T-helper 1 cell treated with Interleukin-12 subunit alpha and Interleukin-12 subunit beta and Interleukin-4 antibody, amounts not matched to agents 30 ng/mL and 1 ng/mL, for 36 hours (primary cell): Measurements from ENCODE around the gene HLF. TPM values are rescaled to one million over a fixed set of nuclear protein-coding genes. Genes with fewer than 3 reads are reported as not detected.

Experiments
- intact Hi-C: fragments of 100-400 bp; cut with micrococcal nuclease; formaldehyde crosslinking; loops from one replicate; pipeline ENCODE4 v1.15.1; 2024
- total RNA-seq: library from RNA; stranded (reverse); gene quantifications from 2 replicates; pipeline ENCODE4 v1.2.3, GENCODE V29; 2022

Gene HLF
- 1.3 and 2.4 TPM in 2 replicates for total RNA-seq

GRCh38 chr17:55264645-55265298 lies at the start of gene HLF:
Gene HLF, plus strand, starts transcription at chr17:55264960. Its CDS starts 525 bp downstream, at chr17:55265485.
- intact Hi-C loops = loop anchor here (1.0 to 10.0 kb wide), 7 partner anchors 20 to 490 kb away; partner anchors contain the start of genes COX11, PCTP and STXBP4

- intact Hi-C loops = no loop called here
Observed at GRCh38 chr17:55215711-55216110, 49.0 kb upstream of the HLF start.

- intact Hi-C loops = no loop called here
Observed at GRCh38 chr17:55216888-55217287, 47.9 kb upstream of the HLF start.

GRCh38 chr17:55219459-55219858 lies 45.3 kb upstream of the HLF start:
- intact Hi-C loops = no loop called here

GRCh38 chr17:55219934-55220333 lies 44.8 kb upstream of the HLF start:
- intact Hi-C loops = no loop called here

GRCh38 chr17:55223524-55223923 lies 41.2 kb upstream of the HLF start:
- intact Hi-C loops = no loop called here

GRCh38 chr17:55224746-55225145 lies 40.0 kb upstream of the HLF start:
- intact Hi-C loops = no loop called here

- intact Hi-C loops = no loop called here
Observed at GRCh38 chr17:55225237-55225636, 39.5 kb upstream of the HLF start.

- intact Hi-C loops = no loop called here
Observed at GRCh38 chr17:55228683-55229192, 36.0 kb upstream of the HLF start.

GRCh38 chr17:55229276-55229675 lies 35.5 kb upstream of the HLF start:
- intact Hi-C loops = no loop called here

GRCh38 chr17:55230716-55231115 lies 34.0 kb upstream of the HLF start:
- intact Hi-C loops = loop anchor here (10.0 kb wide), 1 partner anchor 136 kb away; no protein-coding TSS in a partner anchor

GRCh38 chr17:55233840-55234239 lies 30.9 kb upstream of the HLF start:
- intact Hi-C loops = loop anchor here (10.0 kb wide), 1 partner anchor 139 kb away; no protein-coding TSS in a partner anchor

- intact Hi-C loops = loop anchor here (5.0 to 10.0 kb wide), 2 partner anchors 142 to 186 kb away; partner anchors contain the start of gene MMD
Observed at GRCh38 chr17:55236316-55236715, 28.4 kb upstream of the HLF start.

- intact Hi-C loops = loop anchor here (1.0 to 10.0 kb wide), 3 partner anchors 59 to 185 kb away; partner anchors contain the start of gene MMD
Observed at GRCh38 chr17:55237268-55237667, 27.5 kb upstream of the HLF start.

- intact Hi-C loops = loop anchor here (1.0 to 10.0 kb wide), 7 partner anchors 58 to 270 kb away; partner anchors contain the start of genes COX11, MMD and STXBP4
Observed at GRCh38 chr17:55237841-55238178, 26.9 kb upstream of the HLF start.

GRCh38 chr17:55238179-55238930 lies 26.4 kb upstream of the HLF start:
- intact Hi-C loops = loop anchor here (1.0 to 10.0 kb wide), 6 partner anchors 76 to 270 kb away; partner anchors contain the start of genes COX11, MMD and STXBP4

- intact Hi-C loops = loop anchor here (1.0 to 10.0 kb wide), 7 partner anchors 25 to 271 kb away; partner anchors contain the start of genes COX11, HLF, MMD and STXBP4
Observed at GRCh38 chr17:55238931-55239297, 25.8 kb upstream of the HLF start.

GRCh38 chr17:55241097-55241496 lies 23.7 kb upstream of the HLF start:
- intact Hi-C loops = no loop called here

- intact Hi-C loops = no loop called here
Observed at GRCh38 chr17:55242476-55242875, 22.3 kb upstream of the HLF start.

- intact Hi-C loops = no loop called here
Observed at GRCh38 chr17:55245986-55246385, 18.8 kb upstream of the HLF start.

- intact Hi-C loops = no loop called here
Observed at GRCh38 chr17:55246583-55246982, 18.2 kb upstream of the HLF start.

GRCh38 chr17:55248077-55248476 lies 16.7 kb upstream of the HLF start:
- intact Hi-C loops = no loop called here
